DND-41 (cell line): Measurements from ENCODE around the gene MAP2K1.

Experiments
- EZH2 ChIP-seq: IDR thresholded peaks from 3 replicates; pipeline ENCODE4 v1.6.1; 2012; ENCODE audit warnings: borderline replicate concordance, low read depth, mild to moderate bottlenecking, moderate library complexity, low read length, inconsistent platforms; ENCODE audit not compliant: severe bottlenecking
- TF ChIP-seq, protein P1 (sequence below): IDR thresholded peaks from 2 replicates; pipeline ENCODE4 v1.5.1; 2012; ENCODE audit warnings: borderline replicate concordance, low read length, moderate library complexity, mild to moderate bottlenecking; ENCODE audit not compliant: poor library complexity, severe bottlenecking; ENCODE audit errors: extremely low read depth

GRCh38 chr15:66369773-66370651 lies 16.7 kb upstream of the MAP2K1 start:
- TF ChIP-seq EZH2 = no peak
- TF ChIP-seq, protein P1, sequence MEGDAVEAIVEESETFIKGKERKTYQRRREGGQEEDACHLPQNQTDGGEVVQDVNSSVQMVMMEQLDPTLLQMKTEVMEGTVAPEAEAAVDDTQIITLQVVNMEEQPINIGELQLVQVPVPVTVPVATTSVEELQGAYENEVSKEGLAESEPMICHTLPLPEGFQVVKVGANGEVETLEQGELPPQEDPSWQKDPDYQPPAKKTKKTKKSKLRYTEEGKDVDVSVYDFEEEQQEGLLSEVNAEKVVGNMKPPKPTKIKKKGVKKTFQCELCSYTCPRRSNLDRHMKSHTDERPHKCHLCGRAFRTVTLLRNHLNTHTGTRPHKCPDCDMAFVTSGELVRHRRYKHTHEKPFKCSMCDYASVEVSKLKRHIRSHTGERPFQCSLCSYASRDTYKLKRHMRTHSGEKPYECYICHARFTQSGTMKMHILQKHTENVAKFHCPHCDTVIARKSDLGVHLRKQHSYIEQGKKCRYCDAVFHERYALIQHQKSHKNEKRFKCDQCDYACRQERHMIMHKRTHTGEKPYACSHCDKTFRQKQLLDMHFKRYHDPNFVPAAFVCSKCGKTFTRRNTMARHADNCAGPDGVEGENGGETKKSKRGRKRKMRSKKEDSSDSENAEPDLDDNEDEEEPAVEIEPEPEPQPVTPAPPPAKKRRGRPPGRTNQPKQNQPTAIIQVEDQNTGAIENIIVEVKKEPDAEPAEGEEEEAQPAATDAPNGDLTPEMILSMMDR = no peak
